ENCODE results near the gene C1orf56.
"Not testable (repeated sequence)": the region's sequence is repeated elsewhere in the genome, so short reads cannot be mapped to it uniquely, and the experiment has no call there.

Gene C1orf56

GRCh38 chr1:151062741-151063371 is 15.3 kb downstream of the C1orf56 start:
- no peak for DNase-seq (ENCODE audit: low read depth)

GRCh38 chr1:151065089-151065645 is 17.6 kb downstream of the C1orf56 start:
- DNase-seq (ENCODE audit: low read depth), result no peak

GRCh38 chr1:151067185-151067584 is 19.6 kb downstream of the C1orf56 start:
- no peak for DNase-seq (ENCODE audit: low read depth)

- DNase-seq (ENCODE audit: low read depth), result no peak
Measured at GRCh38 chr1:151069103-151069486, 21.5 kb downstream of the C1orf56 start.

DNA sequence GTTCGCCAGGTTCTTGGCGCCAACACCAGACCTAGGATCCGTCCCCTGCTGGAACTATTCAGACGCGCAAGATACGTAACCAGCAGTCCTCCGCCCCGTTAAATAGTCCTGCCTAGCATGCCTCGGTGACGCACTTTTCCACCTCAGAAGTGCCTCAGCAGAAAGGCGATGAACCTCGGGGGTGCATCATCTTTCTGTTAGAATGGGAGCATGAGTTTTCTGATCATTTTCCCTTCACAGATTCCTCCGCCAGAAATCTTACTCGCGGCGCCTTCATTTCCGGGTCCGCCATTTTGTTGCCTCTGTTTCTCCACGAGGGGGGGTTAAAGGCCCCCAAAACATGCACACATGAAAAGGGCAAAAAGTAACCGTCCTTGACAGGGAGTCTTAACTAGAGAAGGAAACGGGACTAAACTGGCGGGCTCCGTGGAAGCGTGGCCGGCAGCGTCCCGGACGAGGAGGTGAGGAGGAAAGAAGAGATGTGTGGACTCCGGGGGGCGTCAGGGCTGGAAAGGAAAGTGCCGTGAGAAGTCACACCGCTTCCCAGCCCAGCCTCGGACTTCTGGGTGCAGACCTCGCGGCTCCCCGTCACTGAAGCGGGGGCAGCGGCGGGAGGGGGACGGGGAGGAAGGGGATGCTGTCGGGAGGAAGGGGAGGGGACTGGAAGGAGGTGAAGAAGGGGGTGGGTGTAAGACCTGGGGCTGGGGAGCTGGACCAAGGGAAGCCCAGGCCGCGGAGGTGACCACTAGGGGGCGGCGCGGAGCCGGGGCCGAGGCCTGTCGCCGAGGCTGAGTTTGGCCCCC is 23.1 kb downstream of the C1orf56 start, which contains the start of gene GABPB2:
Gene GABPB2 (plus strand): TSS at position 288 of the 803 bp plus-strand sequence. CDS start 17,429 bp downstream, outside the sequence.
- no peak for DNase-seq (ENCODE audit: low read depth)

DNA sequence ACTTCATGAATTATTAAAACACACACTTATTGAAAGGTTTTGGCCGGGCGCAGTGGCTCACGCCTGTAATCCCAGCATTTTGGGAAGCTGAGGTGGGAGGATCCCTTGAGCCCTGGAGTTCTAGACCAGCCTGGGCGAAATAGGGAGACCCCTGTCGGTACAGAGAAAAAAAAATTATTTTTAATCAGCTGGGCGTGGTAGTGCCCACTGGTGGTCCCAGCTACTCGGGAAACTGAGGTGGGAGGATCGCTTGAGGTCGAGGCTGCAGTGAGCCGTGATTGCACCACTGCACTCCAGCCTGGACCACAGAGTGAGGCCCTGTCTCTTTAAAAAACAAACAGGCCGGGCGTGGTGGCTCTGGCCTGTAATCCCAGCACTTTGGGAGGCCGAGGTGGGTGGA is 24.7 kb downstream of the C1orf56 start:
- DNase-seq (ENCODE audit: low read depth), result no peak

GRCh38 chr1:151085953-151086559 is 38.5 kb downstream of the C1orf56 start:
- DNase-seq (ENCODE audit: low read depth), result no peak

- not testable (repeated sequence) for DNase-seq (ENCODE audit: low read depth)
Measured at GRCh38 chr1:151097426-151097825, 49.9 kb downstream of the C1orf56 start.

DNA sequence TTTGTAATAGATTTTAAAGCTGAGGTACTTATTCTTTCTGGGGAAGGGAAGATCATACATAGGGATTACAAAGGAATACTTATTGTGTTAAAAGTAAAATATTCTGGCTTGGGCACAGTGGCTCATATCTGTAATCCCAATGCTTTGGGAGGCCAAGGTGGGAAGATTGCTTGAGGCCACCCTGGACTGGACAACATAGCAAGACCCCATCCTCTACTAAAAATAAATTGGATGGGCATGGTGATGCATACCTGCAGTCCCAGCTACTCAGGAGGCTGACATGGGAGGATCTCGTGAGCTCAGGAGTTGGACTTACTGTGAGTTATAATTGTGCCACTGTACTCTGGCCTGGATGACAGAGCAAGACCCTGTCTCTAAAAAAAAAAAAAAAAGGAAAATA is 50.6 kb downstream of the C1orf56 start:
- no peak for DNase-seq (ENCODE audit: low read depth)
